Measurements from ENCODE around the gene TBL1X.

Gene TBL1X

GRCh38 chrX:9628779-9629493 lies 164.1 kb downstream of the TBL1X start:
- DNase-seq (ENCODE audit: low spot score), result no peak

GRCh38 chrX:9634551-9634950 lies 169.7 kb downstream of the TBL1X start:
- no peak for DNase-seq (ENCODE audit: low spot score)

DNA sequence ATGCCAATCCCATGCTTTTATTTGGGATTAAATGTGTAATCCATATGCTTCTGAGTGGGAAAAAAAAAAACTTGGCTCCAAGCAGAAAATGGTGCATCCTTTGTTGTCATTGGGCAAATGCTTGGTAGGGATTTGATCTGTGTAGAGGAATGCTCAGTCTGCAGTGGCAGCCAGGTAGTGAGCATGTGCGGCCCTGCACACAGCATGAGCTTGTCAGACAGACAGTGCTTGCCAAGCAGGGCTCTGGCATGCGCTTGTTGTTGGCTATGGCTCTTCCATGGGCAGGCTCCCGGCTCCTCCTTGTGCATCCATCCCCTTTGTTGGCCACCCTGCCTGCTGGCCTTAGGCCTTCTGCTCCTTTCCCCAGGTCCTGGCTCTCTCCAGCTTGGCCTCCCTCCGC lies 170.5 kb downstream of the TBL1X start:
- DNase-seq (ENCODE audit: low spot score), result no peak

- DNase-seq (ENCODE audit: low spot score), result no peak
These were observed 170.9 kb downstream of the TBL1X start for GRCh38 chrX:9635803-9636202.

- no peak for DNase-seq (ENCODE audit: low spot score)
These were observed 174.0 kb downstream of the TBL1X start for GRCh38 chrX:9638871-9639270.

GRCh38 chrX:9642270-9642995 lies 177.6 kb downstream of the TBL1X start:
- DNase-seq (ENCODE audit: low spot score), result no peak

- DNase-seq (ENCODE audit: low spot score), result no peak
These were observed 178.9 kb downstream of the TBL1X start for GRCh38 chrX:9643807-9644206.

DNA sequence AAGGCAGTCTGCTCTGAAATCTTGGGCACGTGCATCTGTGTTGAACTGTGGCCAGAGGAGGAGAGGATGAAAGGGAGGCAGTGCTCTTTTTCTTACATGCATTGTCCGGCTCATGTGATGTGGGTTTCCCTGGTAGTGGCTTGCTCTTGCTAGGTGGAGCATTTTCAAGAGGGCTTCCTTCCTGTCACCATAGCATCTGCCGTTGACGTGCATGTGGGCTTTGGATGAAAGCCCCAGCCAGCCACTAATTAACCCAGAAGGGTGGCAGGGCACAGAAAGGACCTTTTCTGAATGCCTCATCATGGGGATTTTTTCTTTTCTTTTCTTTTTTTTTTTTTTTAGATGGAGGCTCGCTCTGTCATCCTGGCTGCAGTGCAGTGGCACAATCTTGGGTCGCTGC lies 179.5 kb downstream of the TBL1X start:
- peak; percentile 7 for DNase-seq (ENCODE audit: low spot score)

GRCh38 chrX:9646471-9647224 lies 181.8 kb downstream of the TBL1X start:
- no peak for DNase-seq (ENCODE audit: low spot score)

DNA sequence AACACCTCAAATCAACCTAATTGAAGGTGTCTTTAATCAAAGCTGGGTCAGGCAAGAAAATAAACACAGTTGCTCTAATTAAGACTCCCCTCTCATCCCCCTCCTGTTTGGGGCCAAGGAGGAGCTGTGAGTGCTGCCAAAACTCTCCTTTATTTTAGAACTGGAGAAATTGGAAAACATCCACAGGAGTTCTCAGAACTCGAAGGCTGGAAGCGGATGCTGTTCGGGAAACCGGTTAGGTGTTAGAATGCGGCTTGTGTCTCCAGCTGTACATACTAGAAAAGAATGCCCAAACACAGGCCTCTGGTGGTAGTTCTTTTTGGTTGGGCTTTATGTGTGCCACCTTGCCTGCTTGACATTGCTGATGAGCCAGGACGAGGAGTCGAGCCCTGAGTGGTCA lies 182.6 kb downstream of the TBL1X start:
- DNase-seq (ENCODE audit: low spot score), result no peak

GRCh38 chrX:9650091-9650490 lies 185.2 kb downstream of the TBL1X start:
- no peak for DNase-seq (ENCODE audit: low spot score)

DNA sequence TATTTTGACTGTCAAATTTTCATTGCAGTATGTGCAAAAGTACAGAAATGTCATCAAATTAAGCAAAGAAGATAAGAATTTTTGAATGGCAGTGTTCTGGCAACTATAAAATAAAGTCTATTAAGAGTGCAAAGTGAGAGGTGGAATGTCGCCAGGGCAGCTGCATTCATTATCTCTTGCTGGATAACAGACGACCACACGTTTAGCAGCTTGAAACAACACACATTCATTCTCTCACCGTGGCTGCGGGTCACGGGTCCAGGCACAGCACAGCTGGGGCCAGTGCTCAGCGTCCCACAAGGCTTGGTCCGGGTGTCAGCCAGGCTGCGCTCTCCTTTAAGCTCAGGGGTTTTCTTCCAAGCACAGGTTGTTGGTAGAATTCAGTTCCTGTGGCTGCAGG lies 186.9 kb downstream of the TBL1X start:
- no peak for DNase-seq (ENCODE audit: low spot score)

DNA sequence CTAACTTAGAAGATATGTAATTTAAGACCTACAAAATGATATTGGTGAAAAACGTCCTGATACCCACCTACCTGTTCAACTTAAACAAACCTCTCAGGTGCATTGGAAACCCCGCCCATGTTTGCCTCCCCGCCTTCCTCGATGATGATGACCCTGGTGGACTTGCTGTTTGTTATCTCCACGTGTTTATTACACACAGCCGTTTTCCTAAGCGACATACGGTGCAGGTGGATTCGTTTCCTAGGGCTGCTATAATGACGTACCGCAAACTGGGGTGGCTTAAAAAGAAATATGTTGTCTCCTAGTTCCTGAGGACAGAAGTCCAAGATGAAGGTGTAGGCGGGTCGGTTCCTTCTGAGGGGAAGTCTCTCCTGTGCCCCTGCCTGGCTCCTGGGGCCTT lies 190.1 kb downstream of the TBL1X start:
- no peak for DNase-seq (ENCODE audit: low spot score)

DNA sequence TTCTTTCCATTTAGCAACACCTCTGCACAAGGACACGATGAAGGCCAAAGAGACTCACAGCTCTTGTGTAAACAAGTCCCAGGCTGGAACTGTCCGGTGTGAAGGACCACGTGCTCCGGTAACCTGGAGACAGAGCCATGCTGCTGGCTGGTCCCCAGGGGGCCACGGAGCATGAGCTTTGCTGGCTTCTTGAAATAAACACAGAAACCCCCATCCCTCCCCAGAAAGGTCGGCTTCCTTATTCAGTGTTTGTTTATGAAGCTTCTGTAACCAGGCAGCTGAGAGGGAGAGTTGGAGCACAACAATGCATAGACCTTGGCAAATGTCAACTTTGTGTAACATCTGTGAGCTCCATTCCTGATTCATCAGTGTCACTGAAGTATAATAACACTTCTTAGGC lies 191.4 kb downstream of the TBL1X start:
- no peak for DNase-seq (ENCODE audit: low spot score)

- DNase-seq (ENCODE audit: low spot score), result no peak
These were observed 192.0 kb downstream of the TBL1X start for GRCh38 chrX:9656871-9657270.

DNA sequence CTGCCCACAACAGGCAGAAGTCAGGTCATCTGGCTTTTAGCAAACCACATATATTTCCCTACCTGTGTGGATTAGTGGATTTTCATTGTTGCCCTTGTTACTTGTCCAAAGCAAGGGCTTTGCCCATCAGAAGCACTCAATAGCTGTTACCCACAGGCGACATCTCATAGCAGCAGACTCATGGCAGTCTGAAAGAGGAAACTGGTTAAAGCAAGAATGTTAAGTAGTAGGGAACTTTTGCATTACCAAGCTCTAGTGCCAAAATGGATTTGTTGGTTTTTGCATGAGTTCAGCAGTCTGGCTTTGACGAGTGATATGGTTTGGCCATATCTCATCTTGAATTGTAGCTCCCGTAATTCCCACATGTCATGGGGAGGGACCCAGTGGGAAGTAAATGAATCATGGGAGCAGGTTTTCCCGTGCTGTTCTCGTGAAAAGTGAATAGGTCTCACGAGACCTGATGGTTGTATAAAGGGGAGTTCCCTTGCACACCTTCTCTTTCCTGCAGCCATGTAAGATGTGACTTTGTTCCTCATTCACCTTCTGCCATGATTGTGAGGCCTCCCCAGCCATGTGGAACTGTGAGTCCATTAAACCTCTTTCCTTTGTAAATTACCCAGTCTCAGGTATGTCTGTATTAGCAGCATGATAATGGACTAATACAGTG lies 192.9 kb downstream of the TBL1X start:
- DNase-seq (ENCODE audit: low spot score), result no peak

DNA sequence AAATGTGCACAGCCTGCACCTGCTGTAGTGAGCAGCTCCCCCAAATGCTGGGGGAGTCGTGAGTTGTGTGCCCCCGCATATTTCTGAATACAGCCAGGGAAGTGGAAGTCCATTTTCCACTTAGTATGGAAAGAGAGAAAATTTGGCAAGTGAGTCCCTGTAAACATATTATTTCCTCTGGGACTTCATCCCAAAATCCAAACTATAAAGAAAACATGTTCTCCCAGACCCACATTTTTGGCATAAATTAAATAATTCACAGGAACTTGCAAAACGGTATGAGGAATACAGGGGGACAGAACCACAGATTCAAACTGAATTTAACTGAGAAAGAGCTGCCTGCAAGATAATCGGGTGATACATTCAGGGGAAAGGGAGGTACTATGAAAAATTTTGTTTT lies 193.6 kb downstream of the TBL1X start:
- no peak for DNase-seq (ENCODE audit: low spot score)

GRCh38 chrX:9659571-9660195 lies 194.8 kb downstream of the TBL1X start:
- no peak for DNase-seq (ENCODE audit: low spot score)

DNA sequence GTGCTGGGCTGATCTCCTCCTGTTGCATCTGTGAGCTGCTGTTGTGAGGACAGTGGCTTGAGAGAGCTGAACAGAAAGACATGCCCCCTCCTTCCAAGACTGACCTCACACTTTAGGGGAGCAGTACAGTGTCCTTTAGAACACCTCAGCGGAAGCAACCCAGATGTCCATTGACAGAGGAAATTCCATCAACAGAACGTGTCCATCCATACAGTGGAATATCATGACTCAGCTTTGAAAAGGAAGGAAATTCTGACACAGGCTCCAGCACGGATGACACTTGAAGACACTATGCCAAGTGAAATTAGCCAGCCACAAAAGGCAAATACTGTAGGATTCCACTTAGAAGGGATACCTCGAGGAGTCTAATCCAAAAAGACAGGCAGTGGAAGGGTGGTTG lies 197.3 kb downstream of the TBL1X start:
- no peak for DNase-seq (ENCODE audit: low spot score)

GRCh38 chrX:9663216-9663615 lies 198.4 kb downstream of the TBL1X start:
- DNase-seq (ENCODE audit: low spot score), result no peak

- DNase-seq (ENCODE audit: low spot score), result no peak
These were observed 199.4 kb downstream of the TBL1X start for GRCh38 chrX:9664224-9664623.

GRCh38 chrX:9665113-9665512 lies 200.3 kb downstream of the TBL1X start:
- DNase-seq (ENCODE audit: low spot score), result no peak
